HG03108 (cell line): ENCODE data around the gene PCBP4.

Experiments
- ATAC-seq: cut with Tn5 transposase; IDR thresholded peaks from one replicate; pipeline ENCODE4 v1.9.1; 2021; ENCODE audit warnings: moderate library complexity; ENCODE audit not compliant: unreplicated experiment

PCBP4 gene

GRCh38 chr3:51974963-51975851 is 8.0 kb upstream of the PCBP4 start, which contains the start of gene ABHD14A:
Gene ABHD14A, plus strand, starts transcription at chr3:51975064. Its CDS starts 72 bp downstream, at chr3:51975136.
- peak; percentile 50 for ATAC-seq

GRCh38 chr3:51974277-51974962 is 7.2 kb upstream of the PCBP4 start:
- ATAC-seq: peak; percentile 5

- ATAC-seq: no peak
These were observed 4.1 kb upstream of the PCBP4 start for GRCh38 chr3:51971350-51971749.

GRCh38 chr3:51970606-51971300 is 3.5 kb upstream of the PCBP4 start:
- no peak for ATAC-seq

- ATAC-seq: no peak
These were observed 2.6 kb upstream of the PCBP4 start for GRCh38 chr3:51969841-51970240.

GRCh38 chr3:51968883-51969678 is 1.8 kb upstream of the PCBP4 start:
- no peak for ATAC-seq

- no peak for ATAC-seq
These were observed 1.0 kb upstream of the PCBP4 start for GRCh38 chr3:51968170-51968775.

- no peak for ATAC-seq
These were observed 301 bp downstream of the PCBP4 start for GRCh38 chr3:51966922-51967383.

- ATAC-seq: no peak
These were observed 768 bp downstream of the PCBP4 start for GRCh38 chr3:51966486-51966885.

GRCh38 chr3:51966016-51966415 is 1.2 kb downstream of the PCBP4 start:
- ATAC-seq: no peak

GRCh38 chr3:51964521-51964920 is 2.7 kb downstream of the PCBP4 start:
- ATAC-seq: no peak

- no peak for ATAC-seq
These were observed 3.3 kb downstream of the PCBP4 start for GRCh38 chr3:51963951-51964451.

GRCh38 chr3:51962854-51963530 is 4.3 kb downstream of the PCBP4 start:
- ATAC-seq: no peak

GRCh38 chr3:51961602-51962569 is 5.4 kb downstream of the PCBP4 start:
- ATAC-seq: no peak

- no peak for ATAC-seq
These were observed 6.2 kb downstream of the PCBP4 start for GRCh38 chr3:51961011-51961410.

- ATAC-seq: no peak
These were observed 6.9 kb downstream of the PCBP4 start for GRCh38 chr3:51960386-51960785.

- ATAC-seq: no peak
These were observed 7.6 kb downstream of the PCBP4 start for GRCh38 chr3:51959651-51960050.
